Measurements from ENCODE around the gene BFSP2.
A peak's percentile ranks its signal among the peaks of the same experiment; 100 is the strongest.

Gene BFSP2

GRCh38 chr3:133457025-133457424 is 57.2 kb downstream of the BFSP2 start:
- Histone ChIP-seq H3K9me3 (ENCODE audit: insufficient read depth, low read depth, low read length) (no peaks in the 10 kb centered on the region), H3K79me2 (ENCODE audit: insufficient read depth, low read length) (no peaks in the 10 kb centered on the region), H3F3A (ENCODE audit: low read depth) (no peaks in the 10 kb centered on the region), H3K4me3 (ENCODE audit: low read length, poor library complexity, severe bottlenecking) (no peak overlapping the region), H3K4me2 (ENCODE audit: low read depth, low read length, poor library complexity, severe bottlenecking) (no peak overlapping the region), H3K9me2 (replicated peaks; ENCODE audit: low read depth, low read length) (no peaks in the 10 kb centered on the region), H3K36me3 (ENCODE audit: insufficient read depth, low read length) (no peaks in the 10 kb centered on the region), H3K27me3 (ENCODE audit: insufficient read depth, low read length, poor library complexity, severe bottlenecking) (no peaks in the 10 kb centered on the region), H4K20me1 (ENCODE audit: insufficient read depth, low read length, poor library complexity, severe bottlenecking) (no peaks in the 10 kb centered on the region), H3K4me1 (ENCODE audit: insufficient read depth, low read length, poor library complexity, severe bottlenecking) (peaks cover 7% of the 10 kb centered on the region), H3K9ac (ENCODE audit: low read depth, low read length, poor library complexity, severe bottlenecking) (no peak overlapping the region), H2AFZ (ENCODE audit: low read length) (no peak overlapping the region)
- TF ChIP-seq EZH2phosphoT487 (IDR thresholded peaks at IDR 0.05; ENCODE audit: borderline replicate concordance) (no peak), CTCF (conservative IDR thresholded peaks at IDR 0.05; ENCODE audit: low read length) (no peak)

- H3K27me3 ChIP-seq (ENCODE audit: insufficient read depth, low read length, poor library complexity, severe bottlenecking), result no peaks in the 10 kb centered on the region
These were observed 57.7 kb downstream of the BFSP2 start for GRCh38 chr3:133457465-133458067.

GRCh38 chr3:133459400-133459799 is 59.5 kb downstream of the BFSP2 start:
- Histone ChIP-seq H3K36me3 (ENCODE audit: insufficient read depth, low read length) (no peaks in the 10 kb centered on the region), H3K79me2 (ENCODE audit: insufficient read depth, low read length) (no peaks in the 10 kb centered on the region), H4K20me1 (ENCODE audit: insufficient read depth, low read length, poor library complexity, severe bottlenecking) (no peaks in the 10 kb centered on the region), H3K27me3 (ENCODE audit: insufficient read depth, low read length, poor library complexity, severe bottlenecking) (no peaks in the 10 kb centered on the region), H3K9me2 (replicated peaks; ENCODE audit: low read depth, low read length) (no peaks in the 10 kb centered on the region), H3K9ac (ENCODE audit: low read depth, low read length, poor library complexity, severe bottlenecking) (no peak overlapping the region), H3K9me3 (ENCODE audit: insufficient read depth, low read depth, low read length) (no peaks in the 10 kb centered on the region), H2AFZ (ENCODE audit: low read length) (no peak overlapping the region), H3K4me1 (ENCODE audit: insufficient read depth, low read length, poor library complexity, severe bottlenecking) (peaks cover 16% of the 10 kb centered on the region), H3K4me2 (ENCODE audit: low read depth, low read length, poor library complexity, severe bottlenecking) (no peak overlapping the region), H3K4me3 (ENCODE audit: low read length, poor library complexity, severe bottlenecking) (no peak overlapping the region), H3F3A (ENCODE audit: low read depth) (no peaks in the 10 kb centered on the region)
- TF ChIP-seq CTCF (conservative IDR thresholded peaks at IDR 0.05; ENCODE audit: low read length) (no peak), EZH2phosphoT487 (IDR thresholded peaks at IDR 0.05; ENCODE audit: borderline replicate concordance) (no peak)

More at GRCh38 chr3:133457465-133458067, 57.7 kb downstream of the BFSP2 start:
- H3K9me3 ChIP-seq (ENCODE audit: insufficient read depth, low read depth, low read length), result no peaks in the 10 kb centered on the region
- no peak overlapping the region for H3K4me3 ChIP-seq (ENCODE audit: low read length, poor library complexity, severe bottlenecking)
- H3F3A ChIP-seq (ENCODE audit: low read depth), result no peaks in the 10 kb centered on the region
- no peaks in the 10 kb centered on the region for H3K79me2 ChIP-seq (ENCODE audit: insufficient read depth, low read length)
- H2AFZ ChIP-seq (ENCODE audit: low read length), result no peak overlapping the region
- H3K4me1 ChIP-seq (ENCODE audit: insufficient read depth, low read length, poor library complexity, severe bottlenecking), result peaks cover 7% of the 10 kb centered on the region
- H4K20me1 ChIP-seq (ENCODE audit: insufficient read depth, low read length, poor library complexity, severe bottlenecking), result no peaks in the 10 kb centered on the region
- H3K4me2 ChIP-seq (ENCODE audit: low read depth, low read length, poor library complexity, severe bottlenecking), result no peak overlapping the region
- H3K9me2 ChIP-seq (replicated peaks; ENCODE audit: low read depth, low read length), result no peaks in the 10 kb centered on the region
- H3K9ac ChIP-seq (ENCODE audit: low read depth, low read length, poor library complexity, severe bottlenecking), result no peak overlapping the region
- TF ChIP-seq EZH2phosphoT487 (IDR thresholded peaks at IDR 0.05; ENCODE audit: borderline replicate concordance) (no peak), CTCF (conservative IDR thresholded peaks at IDR 0.05; ENCODE audit: low read length) (peak; percentile 53)
- H3K36me3 ChIP-seq (ENCODE audit: insufficient read depth, low read length), result no peaks in the 10 kb centered on the region
